MM.1S (cell line): Measurements from ENCODE around the gene KCTD5.

Source experiments
- EZH2 ChIP-seq: fragments of 300-600 bp; sonication (generic); optimal IDR thresholded peaks from 2 replicates; pipeline ENCODE3; 2017; ENCODE audit warnings: low read depth, mild to moderate bottlenecking, antibody characterized with exemption, low read length, mixed read lengths
- EZH2phosphoT487 ChIP-seq: fragments of 300-600 bp; sonication (generic); IDR thresholded peaks from 2 replicates; pipeline ENCODE4 v1.6.1; 2018; ENCODE audit warnings: antibody characterized with exemption, low read length
- TF ChIP-seq, protein P1 (sequence below): fragments of 300-600 bp; sonication (generic); IDR thresholded peaks from 2 replicates; pipeline ENCODE4 v1.5.1; 2016; ENCODE audit warnings: antibody characterized with exemption, low read length, mixed read lengths

DNA sequence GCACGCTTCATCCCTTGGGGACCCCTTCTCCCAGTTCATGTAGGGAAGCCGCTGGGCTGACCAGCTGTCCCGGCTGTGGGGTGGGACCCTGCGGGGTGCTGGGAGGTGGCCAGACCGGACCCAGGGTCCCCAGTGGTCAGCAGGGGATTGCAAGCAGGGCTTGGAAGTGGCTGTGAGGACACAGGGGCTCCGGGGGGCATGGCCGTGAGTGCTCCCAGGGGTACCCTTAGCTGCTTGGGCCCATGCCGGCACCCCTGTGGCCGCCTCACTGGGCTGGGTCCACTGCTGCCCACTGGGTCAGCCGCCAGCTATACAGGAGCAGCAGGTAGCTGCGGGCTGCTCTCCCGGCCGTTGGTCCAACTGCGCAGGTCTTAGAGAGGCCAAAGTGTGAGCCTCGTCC is 18.9 kb downstream of the KCTD5 start:
- TF ChIP-seq, protein P1, sequence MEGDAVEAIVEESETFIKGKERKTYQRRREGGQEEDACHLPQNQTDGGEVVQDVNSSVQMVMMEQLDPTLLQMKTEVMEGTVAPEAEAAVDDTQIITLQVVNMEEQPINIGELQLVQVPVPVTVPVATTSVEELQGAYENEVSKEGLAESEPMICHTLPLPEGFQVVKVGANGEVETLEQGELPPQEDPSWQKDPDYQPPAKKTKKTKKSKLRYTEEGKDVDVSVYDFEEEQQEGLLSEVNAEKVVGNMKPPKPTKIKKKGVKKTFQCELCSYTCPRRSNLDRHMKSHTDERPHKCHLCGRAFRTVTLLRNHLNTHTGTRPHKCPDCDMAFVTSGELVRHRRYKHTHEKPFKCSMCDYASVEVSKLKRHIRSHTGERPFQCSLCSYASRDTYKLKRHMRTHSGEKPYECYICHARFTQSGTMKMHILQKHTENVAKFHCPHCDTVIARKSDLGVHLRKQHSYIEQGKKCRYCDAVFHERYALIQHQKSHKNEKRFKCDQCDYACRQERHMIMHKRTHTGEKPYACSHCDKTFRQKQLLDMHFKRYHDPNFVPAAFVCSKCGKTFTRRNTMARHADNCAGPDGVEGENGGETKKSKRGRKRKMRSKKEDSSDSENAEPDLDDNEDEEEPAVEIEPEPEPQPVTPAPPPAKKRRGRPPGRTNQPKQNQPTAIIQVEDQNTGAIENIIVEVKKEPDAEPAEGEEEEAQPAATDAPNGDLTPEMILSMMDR = no peak
- TF ChIP-seq EZH2phosphoT487 = no peak
- no peak for TF ChIP-seq EZH2
